GM10847 (cell line): Measurements from ENCODE around the gene NDNF.

Source experiments
- POLR2A ChIP-seq: IDR thresholded peaks from 2 replicates; pipeline ENCODE4 v1.6.1; 2011; ENCODE audit not compliant: insufficient read length; ENCODE audit errors: extremely low read depth

Gene NDNF

DNA sequence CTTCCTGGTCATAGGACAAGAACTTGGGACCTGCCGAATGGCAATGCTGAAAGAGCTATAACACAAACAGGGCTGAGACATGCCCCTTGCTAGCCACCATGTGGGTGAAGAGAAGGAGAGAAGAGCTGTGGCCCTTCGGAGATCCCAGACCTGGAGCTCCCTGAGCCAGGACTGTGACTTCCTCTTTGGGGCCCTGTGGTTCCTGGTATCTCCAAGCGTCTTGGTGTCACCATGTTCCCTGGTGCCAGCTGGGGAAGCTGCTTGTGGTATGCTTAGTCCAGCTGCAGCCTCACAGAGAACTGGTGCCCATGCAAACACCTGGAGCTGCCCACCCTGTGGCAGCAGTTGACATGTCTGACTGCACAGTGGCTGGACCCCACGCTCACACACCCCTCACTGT lies 68.5 kb downstream of the NDNF start:
- no peak for TF ChIP-seq POLR2A

DNA sequence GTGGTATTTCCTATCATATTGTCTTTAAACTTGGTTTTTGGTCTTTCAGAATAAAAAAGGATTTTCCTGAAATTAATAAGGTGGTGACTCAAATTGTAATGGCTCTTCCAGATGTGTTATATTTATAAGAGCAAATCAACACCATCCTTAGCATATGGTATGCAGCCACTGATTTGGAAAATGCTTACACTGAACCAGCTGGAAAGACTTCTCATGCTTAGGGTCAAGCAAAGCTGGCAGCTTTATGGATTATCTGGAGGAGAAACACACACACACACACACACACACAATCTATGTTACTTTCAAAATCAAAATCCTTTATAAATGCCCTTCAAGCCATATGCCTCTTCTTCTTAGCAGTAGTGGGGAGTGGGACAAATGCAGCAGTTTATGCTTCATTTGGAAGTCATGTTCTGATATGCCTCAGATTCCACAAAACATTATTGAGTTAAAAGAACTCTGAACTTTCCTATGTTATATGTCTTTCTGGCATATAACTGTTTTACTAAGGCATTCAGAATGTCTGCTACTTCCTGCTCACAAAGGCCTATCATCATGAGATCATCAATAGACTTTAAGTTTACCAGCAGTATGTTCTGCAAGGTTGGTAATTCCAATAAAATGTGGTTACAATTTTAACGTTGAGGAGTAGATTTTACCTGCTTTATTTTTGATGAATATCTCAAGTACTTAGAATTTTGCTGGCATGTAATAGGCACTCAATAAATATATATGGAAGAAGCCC lies 76.9 kb downstream of the NDNF start:
- no peak for TF ChIP-seq POLR2A

DNA sequence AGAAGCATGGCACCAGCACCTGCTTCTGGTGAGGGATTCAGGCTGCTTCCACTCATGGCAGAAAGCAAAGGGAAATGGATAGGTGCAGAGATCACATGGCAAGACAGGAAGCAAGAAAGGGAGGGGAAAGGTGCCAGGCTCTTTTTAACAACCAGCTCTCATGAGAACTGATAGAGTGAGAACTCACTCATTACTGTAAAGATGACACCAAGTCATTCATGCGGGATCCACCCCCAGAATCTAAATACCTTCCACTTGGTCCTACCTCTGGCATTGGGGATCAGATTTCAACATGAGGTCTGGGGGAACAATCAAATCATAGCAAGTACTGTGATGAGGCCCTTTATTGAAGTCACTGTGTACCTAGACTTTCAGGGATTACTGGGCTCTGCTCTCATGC lies 77.8 kb downstream of the NDNF start:
- no peak for TF ChIP-seq POLR2A

DNA sequence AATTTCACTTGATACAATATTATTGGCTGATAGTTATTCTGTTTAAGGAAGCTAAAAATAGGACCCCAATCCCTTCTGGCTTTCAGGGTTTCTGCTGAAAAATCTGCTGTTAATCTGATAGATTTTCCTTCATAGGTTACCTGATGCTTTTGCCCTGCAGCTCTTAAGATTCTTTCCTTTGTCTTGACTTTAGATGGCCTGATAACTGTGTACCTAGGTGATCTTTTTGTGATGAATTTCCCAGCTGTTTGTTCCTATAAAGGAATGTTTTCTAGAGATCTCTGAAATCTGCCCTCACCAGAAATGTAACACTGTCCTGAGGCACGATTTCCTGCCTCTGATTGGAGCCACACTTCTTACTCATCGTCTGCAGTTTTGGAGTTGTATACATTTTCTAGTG lies 80.5 kb downstream of the NDNF start:
- TF ChIP-seq POLR2A: no peak

DNA sequence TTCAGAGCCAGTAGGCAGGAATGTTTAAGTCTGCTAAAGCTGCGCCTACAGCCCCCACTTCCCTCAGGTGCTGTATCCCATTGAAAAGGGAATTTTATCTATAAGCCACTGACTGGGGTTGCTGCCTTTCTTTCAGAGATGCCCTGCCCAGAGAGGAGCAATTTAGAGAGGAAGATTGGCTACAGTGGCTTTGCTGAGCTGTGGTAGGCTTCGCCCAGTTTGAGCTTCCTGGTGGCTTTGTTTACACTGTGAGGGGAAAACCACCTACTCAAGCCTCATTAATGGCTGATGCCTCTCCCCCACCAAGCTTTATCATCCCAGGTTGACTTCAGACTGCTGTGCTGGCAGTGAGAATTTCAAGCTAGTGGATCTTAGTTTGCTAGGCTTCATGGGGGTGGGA lies 82.1 kb downstream of the NDNF start:
- no peak for TF ChIP-seq POLR2A
